GM12878 (cell line): ENCODE measurements around the gene CIAPIN1. TPM values are rescaled to one million over a fixed set of nuclear protein-coding genes. Genes with fewer than 3 reads are reported as not detected.
A peak's percentile ranks its signal among the peaks of the same experiment; 100 is the strongest.

Experiments used
- BCLAF1 ChIP-seq: fragments of 450-650 bp; IDR thresholded peaks from 2 replicates; pipeline ENCODE4 v1.6.1; 2017; ENCODE audit warnings: antibody characterized with exemption, mild to moderate bottlenecking, moderate library complexity
- CBFB ChIP-seq: IDR thresholded peaks from 2 replicates; pipeline ENCODE4 v1.6.1; 2016; ENCODE audit warnings: antibody characterized with exemption, low read depth
- CBX3 ChIP-seq: fragments of 200-600 bp; sonication (generic); IDR thresholded peaks from 2 replicates; pipeline ENCODE4 v1.6.1; 2016; ENCODE audit warnings: low read depth, borderline replicate concordance
- CEBPB ChIP-seq, 2 experiments: fragments of 150-350 bp in 1 of 2; IDR thresholded peaks; 2 replicates each; pipeline ENCODE4 v1.6.1; 2012 to 2014; ENCODE audit warnings: low read depth in 2 of 2, low read length in 2 of 2, borderline replicate concordance in 1 of 2, inconsistent platforms in 1 of 2
- ELK1 ChIP-seq: IDR thresholded peaks from 2 replicates; pipeline ENCODE4 v1.6.1; 2012; ENCODE audit warnings: low read depth, low read length, improper control_type of control experiment
- EZH2 ChIP-seq: IDR thresholded peaks from 2 replicates; pipeline ENCODE4 v1.6.1; 2012; ENCODE audit warnings: low read depth, mild to moderate bottlenecking, control low read depth, inconsistent platforms, low read length, borderline replicate concordance; ENCODE audit not compliant: control insufficient read depth
- GATAD2B ChIP-seq: fragments of 450-650 bp; conservative IDR thresholded peaks from 2 replicates; pipeline ENCODE4 v1.6.1; 2017; ENCODE audit warnings: low read depth, mild to moderate bottlenecking, moderate library complexity
- JUND ChIP-seq: IDR thresholded peaks from 2 replicates; pipeline ENCODE4 v1.6.1; 2012; ENCODE audit warnings: low read depth, mild to moderate bottlenecking, low read length, improper control_type of control experiment, moderate library complexity
- KAT2A ChIP-seq: conservative IDR thresholded peaks from 2 replicates; pipeline ENCODE4 v1.6.1; 2011; ENCODE audit warnings: low read depth, low read length; ENCODE audit not compliant: control insufficient read depth
- PML ChIP-seq: IDR thresholded peaks from 2 replicates; pipeline ENCODE4 v1.6.1; 2012; ENCODE audit warnings: low read length, inconsistent platforms
- POLR2AphosphoS5 ChIP-seq: IDR thresholded peaks from 2 replicates; pipeline ENCODE4 v1.6.1; 2011; ENCODE audit warnings: mild to moderate bottlenecking, low read length, inconsistent platforms
- REST ChIP-seq: IDR thresholded peaks from 2 replicates; pipeline ENCODE4 v1.6.1; 2012; ENCODE audit warnings: mild to moderate bottlenecking, low read depth, low read length
- SMARCA5 ChIP-seq: fragments of 450-650 bp; IDR thresholded peaks from 2 replicates; pipeline ENCODE4 v1.6.1; 2017; ENCODE audit warnings: mild to moderate bottlenecking
- SMC3 ChIP-seq: IDR thresholded peaks from 2 replicates; pipeline ENCODE4 v1.6.1; 2011; ENCODE audit warnings: low read length, improper control_type of control experiment, borderline replicate concordance
- STAT1 ChIP-seq: fragments of 450-650 bp; conservative IDR thresholded peaks from 2 replicates; pipeline ENCODE4 v1.6.1; 2014; ENCODE audit warnings: antibody characterized with exemption, mild to moderate bottlenecking
- ZBTB33 ChIP-seq: fragments of 450-650 bp; IDR thresholded peaks from 2 replicates; pipeline ENCODE4 v1.6.1; 2017; ENCODE audit warnings: mild to moderate bottlenecking
- polyA plus RNA-seq, 11 experiments: library from polyadenylated mRNA; depleted of rRNA in 4 of 11; unstranded in 6 of 11; stranded (reverse) in 5 of 11; fragments of >200 nt; fragmentation: Nextera tagmentation in 4 of 11; fragmentation: Illumina TruSeq in 1 of 11; extraction: Ambion mirVana in 4 of 11; extraction: Trizol in 1 of 11; gene quantifications; 1 replicate in 1 of 11; 2 replicates in 10 of 11; pipeline versions ENCODE4 v1.2.1 to v1.2.3, GENCODE V29; 2011 to 2016; ENCODE audit warnings: inconsistent platforms in 2 of 11, missing spikeins in 2 of 11, low read depth in 1 of 11
- total RNA-seq, 4 experiments: library from RNA; depleted of rRNA in 3 of 4; stranded (reverse); fragments of >200 nt in 3 of 4; fragmentation: Illumina TruSeq in 1 of 4; extraction: Trizol in 1 of 4; gene quantifications; 2 replicates each; pipeline versions ENCODE4 v1.2.1 to v1.2.3, GENCODE V29; 2013 to 2021

The CIAPIN1 gene
- total and polyA plus RNA-seq, 10 of the 15 experiments (the other 5 are each of a cell fraction or from before 2014, with no cell fraction given) = 46.2 to 150 (median 54.3) TPM

GRCh38 chr16:57388359-57389086, 58.7 kb downstream of the CIAPIN1 start (continued):
- no peak for TF ChIP-seq ZBTB33
- no peak for TF ChIP-seq KAT2A
- TF ChIP-seq POLR2AphosphoS5 = 0 out of 2 replicates have a peak, but pooled peaks have one; percentile 56
- no peak for TF ChIP-seq STAT1
- TF ChIP-seq REST = peak; percentile 41; the same call in 1 of the 2 replicates
- TF ChIP-seq CEBPB (IDR thresholded peaks at IDR 0.05; ENCODE audit: borderline replicate concordance in 1 of 2, low read depth in 2 of 2, low read length in 2 of 2) = no peak; a peak in 1 of 4 replicates
- TF ChIP-seq BCLAF1 = no peak
- TF ChIP-seq JUND = no peak
- no peak for TF ChIP-seq ELK1
- no peak for TF ChIP-seq SMC3
- peak; percentile 91 for TF ChIP-seq GATAD2B
- TF ChIP-seq CBFB = peak; percentile 75
- TF ChIP-seq CBX3 = no peak
- TF ChIP-seq EZH2 = no peak
- TF ChIP-seq PML = no peak
- TF ChIP-seq SMARCA5 = peak; percentile 92
